Lower lobe of right lung (tissue), 2 donors: ENCODE measurements around the gene FOXD2. TPM values are rescaled to one million over a fixed set of nuclear protein-coding genes. Genes with fewer than 3 reads are reported as not detected.
A peak's percentile ranks its signal among the peaks of the same experiment; 100 is the strongest.

Experiments used
- ATAC-seq, 2 donors: fragments of 200-7000 bp; cut with Tn5 transposase; one replicate each; pipeline ENCODE4 v1.9.1; 2020 to 2022; ENCODE audit warnings: mild to moderate bottlenecking in 2 of 2, moderate library complexity in 2 of 2
- DNase-seq: peaks from one replicate; pipeline ENCODE4 v3.0.0-alpha.2; 2020
- H3K27ac ChIP-seq: fragments of 200-600 bp; one replicate; pipeline ENCODE4 v1.8.0; 2022
- H3K27me3 ChIP-seq: fragments of 200-600 bp; one replicate; pipeline ENCODE4 v1.8.0; 2022; ENCODE audit warnings: low read depth
- H3K36me3 ChIP-seq: fragments of 200-600 bp; one replicate; pipeline ENCODE4 v1.8.0; 2022; ENCODE audit warnings: mild to moderate bottlenecking
- H3K4me1 ChIP-seq: fragments of 200-600 bp; one replicate; pipeline ENCODE4 v1.8.0; 2022
- H3K4me3 ChIP-seq: fragments of 200-600 bp; one replicate; pipeline ENCODE4 v1.8.0; 2022; ENCODE audit warnings: mild to moderate bottlenecking
- H3K9me3 ChIP-seq: fragments of 200-600 bp; one replicate; pipeline ENCODE4 v1.8.0; 2022
- intact Hi-C: fragments of 100-400 bp; cut with DNase I; formaldehyde crosslinking; loops from one replicate; pipeline ENCODE4 v1.11.0; 2022
- total RNA-seq: library from RNA; stranded (reverse); fragmentation: NEBNext Ultra II Directional; extraction: Animal tissue kit (Norgen Biotek cat#: 25700); gene quantifications from one replicate; pipeline ENCODE4 v1.2.1, GENCODE V29; 2021
- TF ChIP-seq, protein P1 (sequence below): fragments of 200-600 bp; IDR thresholded peaks from one replicate; pipeline ENCODE4 v1.8.0; 2022; ENCODE audit warnings: antibody characterized with exemption, mild to moderate bottlenecking
- donor health status: DM: no; HTN: yes; CAD: no; lungs with severe emphysema.

Gene FOXD2
- total RNA-seq, 1 donor from 2014 or later = 0.44 TPM

DNA sequence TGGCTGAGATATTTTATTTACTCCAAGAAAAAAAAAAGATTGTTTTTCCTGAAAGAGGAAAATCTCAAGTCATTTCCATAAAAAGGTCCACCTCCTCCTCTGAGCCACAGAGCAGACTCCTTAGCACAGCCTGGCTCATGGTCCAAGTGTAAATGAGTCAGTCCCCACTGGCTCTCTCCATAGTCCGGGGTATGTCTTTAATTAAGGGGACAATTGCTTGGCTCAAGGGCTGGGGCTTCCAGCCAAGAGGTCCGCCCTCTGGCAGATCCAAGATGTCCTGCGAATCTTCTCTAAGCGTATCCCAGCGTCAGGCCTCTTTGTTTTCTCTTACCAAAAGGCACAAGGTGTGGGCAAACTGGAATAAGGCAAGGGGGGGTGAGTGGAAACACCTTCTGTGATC lies 33.3 kb downstream of the FOXD2 start:
- DNase-seq (no peak), ATAC-seq (no peak)
- TF ChIP-seq, protein P1, sequence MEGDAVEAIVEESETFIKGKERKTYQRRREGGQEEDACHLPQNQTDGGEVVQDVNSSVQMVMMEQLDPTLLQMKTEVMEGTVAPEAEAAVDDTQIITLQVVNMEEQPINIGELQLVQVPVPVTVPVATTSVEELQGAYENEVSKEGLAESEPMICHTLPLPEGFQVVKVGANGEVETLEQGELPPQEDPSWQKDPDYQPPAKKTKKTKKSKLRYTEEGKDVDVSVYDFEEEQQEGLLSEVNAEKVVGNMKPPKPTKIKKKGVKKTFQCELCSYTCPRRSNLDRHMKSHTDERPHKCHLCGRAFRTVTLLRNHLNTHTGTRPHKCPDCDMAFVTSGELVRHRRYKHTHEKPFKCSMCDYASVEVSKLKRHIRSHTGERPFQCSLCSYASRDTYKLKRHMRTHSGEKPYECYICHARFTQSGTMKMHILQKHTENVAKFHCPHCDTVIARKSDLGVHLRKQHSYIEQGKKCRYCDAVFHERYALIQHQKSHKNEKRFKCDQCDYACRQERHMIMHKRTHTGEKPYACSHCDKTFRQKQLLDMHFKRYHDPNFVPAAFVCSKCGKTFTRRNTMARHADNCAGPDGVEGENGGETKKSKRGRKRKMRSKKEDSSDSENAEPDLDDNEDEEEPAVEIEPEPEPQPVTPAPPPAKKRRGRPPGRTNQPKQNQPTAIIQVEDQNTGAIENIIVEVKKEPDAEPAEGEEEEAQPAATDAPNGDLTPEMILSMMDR = no peak
- peaks cover 10% of the 10 kb centered on the region for H3K27me3 ChIP-seq
- no peaks in the 10 kb centered on the region for H3K36me3 ChIP-seq
- H3K27ac ChIP-seq = no peak overlapping the region
- H3K4me3 ChIP-seq = no peak overlapping the region
- H3K9me3 ChIP-seq = no peaks in the 10 kb centered on the region
- intact Hi-C loops = no loop called here
- no peaks in the 10 kb centered on the region for H3K4me1 ChIP-seq

DNA sequence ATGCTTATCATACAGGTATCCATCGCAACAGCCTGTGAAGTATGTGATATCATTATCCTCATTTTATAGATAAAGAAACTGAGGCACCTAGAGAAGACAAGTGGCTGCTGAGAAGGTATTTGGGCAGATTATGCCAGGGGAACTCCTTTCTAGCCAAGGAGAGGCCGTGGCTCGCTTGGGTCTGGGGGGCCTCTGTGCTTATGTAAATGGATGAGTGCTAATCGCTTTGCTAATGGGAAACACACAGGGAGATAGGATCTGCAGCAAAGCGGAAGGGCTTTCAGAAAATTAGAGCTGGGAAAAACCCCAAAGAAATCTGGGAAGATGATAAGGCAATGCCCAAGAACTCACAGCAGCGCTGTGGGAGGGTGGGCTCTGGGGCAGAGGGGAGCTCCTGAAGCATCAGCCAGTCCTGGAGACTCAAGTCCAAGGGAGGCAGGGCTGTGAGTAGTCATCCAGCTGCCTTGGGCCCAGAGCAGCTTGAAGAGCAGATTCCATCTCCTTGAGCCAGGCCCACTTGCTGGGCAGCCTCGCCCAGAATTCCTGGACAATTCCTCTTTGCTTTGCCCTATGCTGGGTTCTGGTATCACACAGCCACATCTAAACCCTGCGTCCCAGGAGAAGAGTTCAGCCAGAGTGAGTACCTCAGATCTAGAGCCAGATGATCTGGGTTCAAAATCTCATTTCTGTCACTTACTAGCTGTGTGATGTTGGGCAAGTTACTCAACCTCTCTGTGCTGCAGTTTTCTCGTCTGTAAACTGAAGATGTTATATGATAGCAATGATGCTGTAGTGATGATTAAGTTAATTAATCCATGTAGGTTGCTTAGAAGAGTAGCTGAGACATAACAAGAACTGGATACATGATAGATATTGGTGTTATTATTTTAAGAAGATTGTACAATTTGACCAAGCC lies 36.7 kb downstream of the FOXD2 start:
- Histone ChIP-seq H3K27ac (no peak overlapping the region), H3K9me3 (no peaks in the 10 kb centered on the region), H3K27me3 (no peaks in the 10 kb centered on the region), H3K36me3 (no peaks in the 10 kb centered on the region), H3K4me1 (peaks cover 7% of the 10 kb centered on the region), H3K4me3 (no peak overlapping the region)
- intact Hi-C loops = no loop called here
- ATAC-seq = peak in 1 of 2 donors; percentile 31
- DNase-seq = no peak
- TF ChIP-seq, protein P1 = no peak

- peaks cover 7% of the 10 kb centered on the region for H3K4me1 ChIP-seq
- DNase-seq (no peak), ATAC-seq (peak; percentile 37 to 51)
- H3K36me3 ChIP-seq = no peaks in the 10 kb centered on the region
- H3K9me3 ChIP-seq = no peaks in the 10 kb centered on the region
- H3K27me3 ChIP-seq = no peaks in the 10 kb centered on the region
- TF ChIP-seq, protein P1 = no peak
- H3K4me3 ChIP-seq = no peak overlapping the region
- intact Hi-C loops = no loop called here
- H3K27ac ChIP-seq = peak overlapping the region; percentile 53
Measured at GRCh38 chr1:47477595-47478080, 39.8 kb downstream of the FOXD2 start.

GRCh38 chr1:47478090-47478489 lies 40.2 kb downstream of the FOXD2 start:
- Histone ChIP-seq H3K9me3 (no peaks in the 10 kb centered on the region), H3K27ac (peak overlapping the region; percentile 53), H3K4me3 (no peak overlapping the region), H3K4me1 (peaks cover 7% of the 10 kb centered on the region), H3K36me3 (no peaks in the 10 kb centered on the region), H3K27me3 (no peaks in the 10 kb centered on the region)
- TF ChIP-seq, protein P1 = no peak
- peak; percentile 90 to 95 for ATAC-seq
- intact Hi-C loops = no loop called here
- peak; percentile 71 for DNase-seq

DNA sequence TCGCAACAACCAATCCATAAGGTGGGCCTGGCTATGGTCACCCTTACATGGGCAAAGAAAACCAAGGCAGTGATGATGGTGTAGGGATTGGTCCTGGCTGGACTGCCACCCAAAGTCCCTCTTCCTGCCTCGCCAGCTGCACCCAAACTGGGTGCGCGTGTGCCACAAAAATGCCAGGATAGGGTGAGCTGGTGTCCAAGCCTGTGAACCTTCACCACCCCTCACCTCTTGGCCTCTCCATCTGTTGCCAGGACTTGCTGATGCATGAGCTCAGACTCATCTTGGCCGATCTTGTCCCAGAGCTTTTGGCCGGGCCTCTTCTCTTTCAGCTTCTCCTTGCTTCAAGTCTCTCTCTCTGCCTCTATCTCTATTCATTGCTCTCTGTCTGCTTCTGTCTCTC lies 41.8 kb downstream of the FOXD2 start:
- peaks cover 7% of the 10 kb centered on the region for H3K4me1 ChIP-seq
- ATAC-seq = no peak
- H3K27ac ChIP-seq = no peak overlapping the region
- no peaks in the 10 kb centered on the region for H3K27me3 ChIP-seq
- TF ChIP-seq, protein P1 = no peak
- H3K4me3 ChIP-seq = no peak overlapping the region
- no peak for DNase-seq
- no peaks in the 10 kb centered on the region for H3K9me3 ChIP-seq
- no peaks in the 10 kb centered on the region for H3K36me3 ChIP-seq
- intact Hi-C loops = no loop called here
